ENCODE data around the gene MADCAM1.

The MADCAM1 gene

DNA sequence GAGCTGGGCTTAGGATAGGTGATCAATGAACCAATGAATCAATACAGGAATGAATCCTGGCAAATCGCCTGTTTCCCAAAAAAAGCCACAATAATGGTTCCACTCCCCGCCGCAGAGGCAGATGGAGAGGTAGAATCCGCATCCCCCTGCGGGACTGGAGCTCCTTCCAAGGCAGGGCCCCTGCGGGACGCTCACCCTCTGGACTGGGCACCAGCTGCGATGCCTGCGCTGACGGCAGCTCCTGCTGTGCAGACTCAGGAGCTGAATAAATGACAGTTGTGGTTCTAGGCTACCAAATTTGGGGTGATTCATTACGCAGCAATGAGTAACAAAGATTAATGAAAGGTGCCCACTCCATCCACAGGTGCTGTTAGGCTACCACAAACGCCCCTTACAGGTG, 26.4 kb downstream of the MADCAM1 start:
- H3K36me3 ChIP-seq (ENCODE audit: control insufficient read depth, insufficient read depth, low read length): no peaks in the 10 kb centered on the region
- peaks cover 3% of the 10 kb centered on the region for H3K27me3 ChIP-seq (replicated peaks; ENCODE audit: control insufficient read depth, insufficient read depth, low read length, poor library complexity, severe bottlenecking)
- no peaks in the 10 kb centered on the region for H3K9me3 ChIP-seq (ENCODE audit: control insufficient read depth, low read length)
- H3K4me1 ChIP-seq (ENCODE audit: control insufficient read depth, insufficient read depth, low read length, poor library complexity, severe bottlenecking): peaks cover 11% of the 10 kb centered on the region
- no peak overlapping the region for H3K27ac ChIP-seq (ENCODE audit: insufficient read depth, low read length, poor library complexity, severe bottlenecking)
- no peak overlapping the region for H3K4me3 ChIP-seq (ENCODE audit: insufficient read depth, low read depth, low read length, poor library complexity, severe bottlenecking)
- DNase-seq: no peak

DNA sequence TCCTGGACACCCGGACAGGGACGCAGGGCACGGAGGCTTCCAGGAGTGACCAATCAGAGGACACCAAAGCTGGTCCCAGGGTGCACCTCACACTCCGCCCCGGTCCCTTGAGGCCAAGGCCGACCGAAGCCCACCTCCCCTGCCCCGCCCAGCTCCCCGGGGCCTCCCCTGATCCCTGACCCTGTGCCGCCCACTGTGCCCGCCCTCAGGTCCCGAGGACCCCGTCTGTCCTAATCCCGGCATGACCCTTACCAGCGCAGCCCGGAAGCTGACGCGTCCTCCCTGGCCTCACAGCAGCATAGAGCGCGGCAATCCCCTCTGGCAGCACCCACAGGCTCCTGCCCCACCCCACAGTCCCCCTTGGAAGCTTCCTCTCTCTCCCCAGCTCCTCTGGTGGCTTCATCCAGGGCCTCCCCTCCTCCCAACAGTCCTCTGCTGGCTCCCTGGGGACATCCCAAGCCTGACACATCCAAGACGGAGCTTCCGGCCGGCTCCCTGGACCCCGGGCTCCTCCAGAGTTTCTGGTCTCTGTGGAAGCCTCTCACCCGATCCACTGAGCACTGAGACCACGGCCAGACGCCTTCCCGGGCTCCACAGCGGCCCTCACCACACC, 27.9 kb downstream of the MADCAM1 start:
- DNase-seq: no peak
- Histone ChIP-seq H3K9me3 (ENCODE audit: control insufficient read depth, low read length) (no peaks in the 10 kb centered on the region), H3K27me3 (replicated peaks; ENCODE audit: control insufficient read depth, insufficient read depth, low read length, poor library complexity, severe bottlenecking) (peaks cover 3% of the 10 kb centered on the region), H3K4me3 (ENCODE audit: insufficient read depth, low read depth, low read length, poor library complexity, severe bottlenecking) (no peak overlapping the region), H3K27ac (ENCODE audit: insufficient read depth, low read length, poor library complexity, severe bottlenecking) (no peak overlapping the region), H3K36me3 (ENCODE audit: control insufficient read depth, insufficient read depth, low read length) (no peaks in the 10 kb centered on the region), H3K4me1 (ENCODE audit: control insufficient read depth, insufficient read depth, low read length, poor library complexity, severe bottlenecking) (peaks cover 8% of the 10 kb centered on the region)

DNA sequence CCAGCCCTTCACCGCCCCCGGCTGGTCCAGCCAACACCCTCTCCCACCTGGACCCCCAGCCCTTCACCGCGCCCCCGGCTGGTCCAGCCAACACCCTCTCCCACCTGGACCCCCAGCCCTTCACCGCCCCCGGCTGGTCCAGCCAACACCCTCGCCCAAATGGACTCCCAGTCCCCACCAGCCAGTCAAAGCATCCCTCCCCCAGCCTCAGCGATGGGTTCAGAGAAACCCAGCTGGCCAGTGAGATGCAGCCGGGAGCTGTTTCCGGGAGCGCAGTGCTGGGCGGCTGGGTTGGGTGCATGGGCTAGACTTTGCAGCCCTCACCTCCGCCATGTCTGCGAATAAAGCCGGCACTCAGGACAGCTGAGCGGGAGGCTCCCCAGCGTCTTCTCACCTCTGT, 28.7 kb downstream of the MADCAM1 start:
- no peak for DNase-seq
- Histone ChIP-seq H3K9me3 (ENCODE audit: control insufficient read depth, low read length) (no peaks in the 10 kb centered on the region), H3K4me1 (ENCODE audit: control insufficient read depth, insufficient read depth, low read length, poor library complexity, severe bottlenecking) (no peaks in the 10 kb centered on the region), H3K27me3 (replicated peaks; ENCODE audit: control insufficient read depth, insufficient read depth, low read length, poor library complexity, severe bottlenecking) (peaks cover 3% of the 10 kb centered on the region), H3K27ac (ENCODE audit: insufficient read depth, low read length, poor library complexity, severe bottlenecking) (no peak overlapping the region), H3K36me3 (ENCODE audit: control insufficient read depth, insufficient read depth, low read length) (no peaks in the 10 kb centered on the region), H3K4me3 (ENCODE audit: insufficient read depth, low read depth, low read length, poor library complexity, severe bottlenecking) (no peak overlapping the region)

DNA sequence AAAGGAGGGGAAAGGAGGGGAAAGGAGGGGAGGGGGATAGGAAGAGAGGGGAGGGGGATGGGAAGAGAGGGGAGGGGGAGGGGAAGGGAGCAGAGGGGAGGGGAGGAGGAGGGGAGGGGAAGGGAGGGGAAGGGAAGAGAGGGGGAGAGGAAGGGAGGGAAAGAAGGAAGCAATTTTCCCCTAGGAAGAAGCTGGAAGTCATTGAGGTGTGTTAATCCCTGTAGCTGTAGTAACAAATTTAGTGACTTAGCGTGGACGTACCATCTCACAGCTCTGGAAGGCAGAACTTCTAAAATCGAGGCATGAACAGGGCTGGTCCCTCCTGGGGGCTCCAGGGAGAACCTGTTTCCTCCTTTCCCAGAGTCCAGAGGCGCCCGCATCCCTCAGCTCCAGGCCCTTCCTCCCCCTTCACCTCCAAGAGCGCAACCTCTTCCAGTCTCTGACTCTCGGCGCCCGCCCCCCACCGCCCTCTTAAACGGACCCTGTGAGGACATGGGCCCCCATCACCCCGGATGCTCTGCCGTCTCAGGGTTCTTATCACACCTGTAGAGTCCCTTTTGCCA, 29.7 kb downstream of the MADCAM1 start:
- no peaks in the 10 kb centered on the region for H3K9me3 ChIP-seq (ENCODE audit: control insufficient read depth, low read length)
- no peak overlapping the region for H3K27ac ChIP-seq (ENCODE audit: insufficient read depth, low read length, poor library complexity, severe bottlenecking)
- peaks cover 3% of the 10 kb centered on the region for H3K27me3 ChIP-seq (replicated peaks; ENCODE audit: control insufficient read depth, insufficient read depth, low read length, poor library complexity, severe bottlenecking)
- no peaks in the 10 kb centered on the region for H3K4me1 ChIP-seq (ENCODE audit: control insufficient read depth, insufficient read depth, low read length, poor library complexity, severe bottlenecking)
- DNase-seq: no peak
- H3K36me3 ChIP-seq (ENCODE audit: control insufficient read depth, insufficient read depth, low read length): no peaks in the 10 kb centered on the region
- H3K4me3 ChIP-seq (ENCODE audit: insufficient read depth, low read depth, low read length, poor library complexity, severe bottlenecking): no peak overlapping the region

DNA sequence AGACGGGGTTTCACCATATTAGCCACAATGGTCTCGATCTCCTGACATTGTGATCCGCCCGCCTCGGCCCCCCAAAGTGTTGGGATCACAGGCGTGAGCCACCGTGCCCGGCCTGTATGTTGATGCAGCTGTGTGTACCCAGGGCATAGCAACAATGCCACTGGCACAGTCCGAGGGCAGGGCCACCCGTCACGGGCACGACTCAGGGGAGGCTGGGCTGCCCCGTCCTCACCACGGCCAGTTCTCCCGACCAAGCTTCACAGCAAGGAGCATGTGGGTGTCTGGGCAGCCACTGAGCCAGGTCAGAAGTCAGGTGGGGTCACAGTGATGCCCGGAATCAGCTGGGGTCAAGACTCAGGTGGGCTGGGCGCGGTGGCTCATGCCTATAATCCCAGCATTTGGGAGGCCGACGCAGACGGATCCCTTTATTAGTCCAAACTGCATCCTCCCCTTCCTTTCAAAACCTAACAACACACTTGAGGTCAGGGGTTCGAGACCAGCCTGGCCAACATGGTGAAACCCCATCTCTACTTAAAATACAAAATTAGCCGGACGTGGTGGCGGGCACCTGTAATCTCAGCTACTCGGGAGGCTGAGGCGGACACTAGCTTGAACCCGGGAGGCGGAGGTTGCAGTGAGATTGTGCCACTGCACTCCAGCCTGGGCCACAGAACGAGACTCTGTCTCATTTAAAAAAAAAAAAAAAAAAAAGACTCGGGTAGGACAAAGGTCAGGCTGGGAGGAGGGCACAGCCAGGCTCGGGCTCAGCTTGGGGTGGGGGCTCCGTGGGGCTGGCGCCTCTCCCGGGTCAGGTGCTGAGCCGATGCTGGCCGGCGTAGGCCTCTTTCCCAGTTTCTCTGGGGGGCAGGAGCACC, 34.1 kb downstream of the MADCAM1 start:
- Histone ChIP-seq H3K36me3 (ENCODE audit: control insufficient read depth, insufficient read depth, low read length) (peaks cover 4% of the 10 kb centered on the region), H3K4me3 (ENCODE audit: insufficient read depth, low read depth, low read length, poor library complexity, severe bottlenecking) (peak overlapping the region; percentile 71), H3K9me3 (ENCODE audit: control insufficient read depth, low read length) (no peaks in the 10 kb centered on the region), H3K27ac (ENCODE audit: insufficient read depth, low read length, poor library complexity, severe bottlenecking) (peak overlapping the region; percentile 86), H3K27me3 (replicated peaks; ENCODE audit: control insufficient read depth, insufficient read depth, low read length, poor library complexity, severe bottlenecking) (peaks cover 1% of the 10 kb centered on the region), H3K4me1 (ENCODE audit: control insufficient read depth, insufficient read depth, low read length, poor library complexity, severe bottlenecking) (peaks cover 16% of the 10 kb centered on the region)
- no peak for DNase-seq

DNA sequence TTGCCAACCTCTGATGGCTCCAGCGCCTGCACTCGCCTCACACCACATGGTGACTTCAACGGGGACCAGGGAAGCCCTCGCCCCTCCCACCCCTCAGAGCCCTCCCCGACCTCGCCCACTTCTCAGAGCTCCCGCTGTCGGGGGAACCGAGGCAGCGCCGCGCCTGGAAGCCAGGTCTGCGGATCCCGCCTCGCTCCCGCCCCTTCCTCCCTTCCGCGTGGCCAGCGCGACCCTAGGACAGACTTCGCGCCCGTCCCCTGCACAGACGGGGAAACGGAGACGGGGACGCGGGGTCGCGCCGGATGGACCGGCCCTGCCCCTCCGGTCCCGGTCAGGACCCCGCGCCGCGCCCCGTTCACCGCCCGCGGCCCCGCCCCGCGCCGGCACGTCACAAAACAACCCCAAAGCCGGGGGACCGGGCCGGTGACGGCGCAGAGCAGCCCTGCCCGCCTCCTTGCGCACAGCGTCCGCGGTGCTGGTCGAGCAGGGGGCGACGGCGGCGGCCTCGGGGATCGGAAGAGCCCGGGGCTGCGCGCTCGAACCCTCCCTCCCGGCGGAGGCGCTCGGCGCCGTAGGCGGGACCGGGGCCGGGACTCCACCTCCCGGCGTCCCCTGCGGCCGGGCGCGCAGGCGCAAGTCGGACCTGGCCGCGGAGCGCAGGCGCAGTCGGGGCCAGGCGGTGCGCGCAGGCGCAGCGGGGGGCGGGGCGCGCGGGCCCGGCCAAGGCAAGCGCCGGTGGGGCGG, 34.9 kb downstream of the MADCAM1 start:
- no peaks in the 10 kb centered on the region for H3K9me3 ChIP-seq (ENCODE audit: control insufficient read depth, low read length)
- H3K27ac ChIP-seq (ENCODE audit: insufficient read depth, low read length, poor library complexity, severe bottlenecking): peak overlapping the region; percentile 86
- H3K4me3 ChIP-seq (ENCODE audit: insufficient read depth, low read depth, low read length, poor library complexity, severe bottlenecking): peak overlapping the region; percentile 71
- H3K36me3 ChIP-seq (ENCODE audit: control insufficient read depth, insufficient read depth, low read length): peaks cover 12% of the 10 kb centered on the region
- H3K27me3 ChIP-seq (replicated peaks; ENCODE audit: control insufficient read depth, insufficient read depth, low read length, poor library complexity, severe bottlenecking): no peaks in the 10 kb centered on the region
- peak; percentile 81 to 82 (median 81) for DNase-seq
- peaks cover 16% of the 10 kb centered on the region for H3K4me1 ChIP-seq (ENCODE audit: control insufficient read depth, insufficient read depth, low read length, poor library complexity, severe bottlenecking)

DNA sequence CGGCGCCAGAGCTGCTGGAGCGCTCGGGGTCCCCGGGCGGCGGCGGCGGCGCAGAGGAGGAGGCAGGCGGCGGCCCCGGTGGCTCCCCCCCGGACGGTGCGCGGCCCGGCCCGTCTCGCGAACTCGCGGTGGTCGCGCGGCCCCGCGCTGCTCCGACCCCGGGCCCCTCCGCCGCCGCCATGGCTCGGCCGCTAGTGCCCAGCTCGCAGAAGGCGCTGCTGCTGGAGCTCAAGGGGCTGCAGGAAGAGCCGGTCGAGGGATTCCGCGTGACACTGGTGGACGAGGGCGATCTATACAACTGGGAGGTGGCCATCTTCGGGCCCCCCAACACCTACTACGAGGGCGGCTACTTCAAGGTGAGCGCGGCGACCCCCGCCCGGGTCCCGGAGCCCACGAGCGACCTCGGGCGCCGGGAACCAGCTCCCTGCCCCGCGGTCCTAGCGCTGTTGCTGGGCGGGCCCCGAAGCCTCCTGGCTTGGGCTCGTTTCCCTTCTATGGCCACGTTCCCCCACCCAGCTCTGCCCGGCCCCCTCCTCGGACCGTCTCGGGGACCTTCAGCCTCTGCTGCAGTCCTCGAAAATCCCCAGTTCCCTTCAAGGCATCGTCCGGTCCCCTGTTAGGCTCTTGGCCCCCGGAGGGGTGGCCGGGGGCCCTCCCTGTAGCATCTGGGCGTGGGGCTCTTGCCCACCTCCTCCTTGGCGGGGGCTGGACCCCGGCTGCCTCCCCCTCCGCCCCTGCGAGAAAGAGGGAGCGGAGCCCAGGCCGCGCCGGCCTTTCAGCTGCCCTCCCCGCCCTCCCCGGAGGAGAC, 35.7 kb downstream of the MADCAM1 start, which contains the start of gene CDC34:
Gene CDC34 (plus strand): TSS at position 8 of the 808 bp plus-strand sequence. CDS start 172 bp downstream, at position 180.
- Histone ChIP-seq H3K36me3 (ENCODE audit: control insufficient read depth, insufficient read depth, low read length) (peaks cover 19% of the 10 kb centered on the region), H3K27ac (ENCODE audit: insufficient read depth, low read length, poor library complexity, severe bottlenecking) (peak within 1 kb of the TSS; percentile 86), H3K9me3 (ENCODE audit: control insufficient read depth, low read length) (no peaks in the 10 kb centered on the region), H3K27me3 (replicated peaks; ENCODE audit: control insufficient read depth, insufficient read depth, low read length, poor library complexity, severe bottlenecking) (no peaks in the 10 kb centered on the region), H3K4me1 (ENCODE audit: control insufficient read depth, insufficient read depth, low read length, poor library complexity, severe bottlenecking) (peaks cover 16% of the 10 kb centered on the region), H3K4me3 (ENCODE audit: insufficient read depth, low read depth, low read length, poor library complexity, severe bottlenecking) (peak within 1 kb of the TSS; percentile 78)
- DNase-seq: no peak

DNA sequence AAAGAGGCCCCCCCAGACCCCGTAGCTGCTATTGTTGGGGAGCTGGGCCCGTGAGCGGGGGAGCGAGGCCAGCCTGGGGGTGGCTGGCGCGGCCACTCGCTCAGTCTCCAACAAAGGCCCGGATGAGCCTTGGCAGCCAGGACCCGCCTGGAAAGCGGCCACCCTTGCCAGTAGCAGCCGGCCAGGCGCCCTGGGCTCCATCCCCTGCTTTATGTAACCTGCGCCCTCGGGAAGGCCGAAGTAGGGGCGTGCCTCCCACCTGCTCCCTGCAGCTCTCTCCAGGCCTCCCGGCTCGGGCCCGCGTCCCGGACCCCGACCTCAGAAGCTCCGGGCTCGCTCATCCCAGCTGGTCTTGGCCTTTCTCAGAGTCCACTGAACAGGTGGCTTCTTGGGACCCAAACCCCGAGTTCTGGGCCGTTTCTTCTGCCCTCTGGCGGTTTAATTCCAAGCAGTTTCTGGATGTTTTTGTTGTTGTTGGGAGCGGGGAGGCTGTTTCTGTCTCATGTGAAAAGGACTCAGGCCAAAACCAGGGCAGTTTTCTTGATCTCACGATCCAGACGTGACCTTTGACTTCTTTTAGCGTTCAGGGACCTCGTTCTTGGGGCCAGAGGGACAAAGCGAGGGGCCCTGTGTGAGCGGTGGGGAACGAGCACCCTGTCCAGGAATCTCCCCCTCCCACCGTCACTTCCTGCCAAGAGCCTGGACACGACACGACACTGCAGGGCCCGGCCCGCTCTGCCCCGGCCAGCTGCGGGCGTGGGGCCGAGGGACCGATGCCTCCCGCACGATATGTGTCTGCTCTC, 36.5 kb downstream of the MADCAM1 start:
- Histone ChIP-seq H3K27me3 (replicated peaks; ENCODE audit: control insufficient read depth, insufficient read depth, low read length, poor library complexity, severe bottlenecking) (no peaks in the 10 kb centered on the region), H3K4me3 (ENCODE audit: insufficient read depth, low read depth, low read length, poor library complexity, severe bottlenecking) (peak overlapping the region; percentile 78), H3K9me3 (ENCODE audit: control insufficient read depth, low read length) (no peaks in the 10 kb centered on the region), H3K27ac (ENCODE audit: insufficient read depth, low read length, poor library complexity, severe bottlenecking) (peak overlapping the region; percentile 65), H3K4me1 (ENCODE audit: control insufficient read depth, insufficient read depth, low read length, poor library complexity, severe bottlenecking) (peaks cover 16% of the 10 kb centered on the region), H3K36me3 (ENCODE audit: control insufficient read depth, insufficient read depth, low read length) (peaks cover 21% of the 10 kb centered on the region)
- DNase-seq: peak in 1 of 3 donors; percentile 24
